Skeletal muscle tissue (tissue), 4 donors: ENCODE data around the gene DUSP11. TPM values are rescaled to one million over a fixed set of nuclear protein-coding genes. Genes with fewer than 3 reads are reported as not detected.

Experiments
- H3K27ac ChIP-seq: one replicate; pipeline ENCODE4 v1.7.0; 2013; ENCODE audit warnings: mild to moderate bottlenecking, low read depth, low read length, inconsistent platforms
- H3K27me3 ChIP-seq, 3 donors: one replicate each; pipeline ENCODE4 v1.7.0; 2013; ENCODE audit warnings: low read length in 3 of 3; ENCODE audit not compliant: control insufficient read depth in 3 of 3, insufficient read depth in 3 of 3
- H3K36me3 ChIP-seq, 3 donors: one replicate each; pipeline ENCODE4 v1.7.0; 2013; ENCODE audit warnings: low read length in 3 of 3; ENCODE audit not compliant: control insufficient read depth in 3 of 3, insufficient read depth in 3 of 3
- H3K4me1 ChIP-seq, 3 donors: one replicate each; pipeline ENCODE4 v1.7.0; 2013; ENCODE audit warnings: low read length in 3 of 3, mild to moderate bottlenecking in 3 of 3; ENCODE audit not compliant: control insufficient read depth in 3 of 3, insufficient read depth in 3 of 3
- H3K4me3 ChIP-seq, 3 donors: one replicate each; pipeline ENCODE4 v1.7.0; 2013; ENCODE audit warnings: low read length in 3 of 3
- H3K9ac ChIP-seq, 3 donors: one replicate each; pipeline ENCODE4 v1.7.0; 2013; ENCODE audit warnings: low read length in 3 of 3, mild to moderate bottlenecking in 3 of 3, moderate library complexity in 2 of 3, low read depth in 1 of 3
- H3K9me3 ChIP-seq, 3 donors: one replicate each; pipeline ENCODE4 v1.7.0; 2013; ENCODE audit warnings: low read length in 3 of 3; ENCODE audit not compliant: control insufficient read depth in 3 of 3
- total RNA-seq: library from RNA; depleted of rRNA; stranded (reverse); fragments of >200 nt; gene quantifications from one replicate; pipeline ENCODE4 v1.2.3, GENCODE V29; 2014
- donor health status: Osteomylitis.

The DUSP11 gene
- total RNA-seq, 1 donor from 2014 or later = 28.2 TPM

GRCh38 chr2:73776869-73777519 is 2.9 kb downstream of the DUSP11 start:
- peaks cover 0 to 2% (median 0%) of the 10 kb centered on the region in 3 donors for H3K27me3 ChIP-seq
- H3K4me3 ChIP-seq = no peak overlapping the region
- no peak overlapping the region for H3K27ac ChIP-seq
- no peak overlapping the region for H3K9ac ChIP-seq
- peaks cover 16 to 40% (median 33%) of the 10 kb centered on the region in 3 donors for H3K36me3 ChIP-seq
- peaks cover 0 to 18% (median 7%) of the 10 kb centered on the region in 3 donors for H3K4me1 ChIP-seq
- no peaks in the 10 kb centered on the region for H3K9me3 ChIP-seq

GRCh38 chr2:73776381-73776780 is 3.5 kb downstream of the DUSP11 start:
- H3K4me1 ChIP-seq = peaks cover 0 to 18% (median 7%) of the 10 kb centered on the region in 3 donors
- no peak overlapping the region for H3K4me3 ChIP-seq
- no peak overlapping the region for H3K27ac ChIP-seq
- peaks cover 0 to 2% (median 0%) of the 10 kb centered on the region in 3 donors for H3K27me3 ChIP-seq
- H3K36me3 ChIP-seq = peaks cover 16 to 41% (median 34%) of the 10 kb centered on the region in 3 donors
- no peaks in the 10 kb centered on the region for H3K9me3 ChIP-seq
- no peak overlapping the region for H3K9ac ChIP-seq

- H3K4me1 ChIP-seq = no peaks in the 10 kb centered on the region
- no peak overlapping the region for H3K9ac ChIP-seq
- no peak overlapping the region for H3K27ac ChIP-seq
- no peaks in the 10 kb centered on the region for H3K9me3 ChIP-seq
- peaks cover 16 to 62% (median 56%) of the 10 kb centered on the region in 3 donors for H3K36me3 ChIP-seq
- no peak overlapping the region for H3K4me3 ChIP-seq
- H3K27me3 ChIP-seq = no peaks in the 10 kb centered on the region
Observed at GRCh38 chr2:73772819-73773218, 7.1 kb downstream of the DUSP11 start.

GRCh38 chr2:73770725-73771124 is 9.2 kb downstream of the DUSP11 start:
- no peak overlapping the region for H3K9ac ChIP-seq
- no peaks in the 10 kb centered on the region for H3K9me3 ChIP-seq
- no peaks in the 10 kb centered on the region for H3K27me3 ChIP-seq
- no peak overlapping the region for H3K27ac ChIP-seq
- no peaks in the 10 kb centered on the region for H3K4me1 ChIP-seq
- H3K4me3 ChIP-seq = no peak overlapping the region
- H3K36me3 ChIP-seq = peaks cover 13 to 59% (median 50%) of the 10 kb centered on the region in 3 donors

- Histone ChIP-seq H3K36me3 (peaks cover 16 to 56% (median 45%) of the 10 kb centered on the region in 3 donors), H3K27ac (no peak overlapping the region), H3K4me3 (no peak overlapping the region), H3K27me3 (no peaks in the 10 kb centered on the region), H3K9ac (no peak overlapping the region), H3K9me3 (no peaks in the 10 kb centered on the region), H3K4me1 (no peaks in the 10 kb centered on the region)
Observed at GRCh38 chr2:73766994-73767393, 12.9 kb downstream of the DUSP11 start.

- no peak overlapping the region for H3K9ac ChIP-seq
- H3K27ac ChIP-seq = no peak overlapping the region
- H3K9me3 ChIP-seq = no peaks in the 10 kb centered on the region
- H3K4me3 ChIP-seq = no peak overlapping the region
- peaks cover 16 to 57% (median 46%) of the 10 kb centered on the region in 3 donors for H3K36me3 ChIP-seq
- H3K27me3 ChIP-seq = no peaks in the 10 kb centered on the region
- no peaks in the 10 kb centered on the region for H3K4me1 ChIP-seq
Observed at GRCh38 chr2:73766349-73766748, 13.6 kb downstream of the DUSP11 start.

- H3K4me1 ChIP-seq = peaks cover 0 to 1% (median under 1%) of the 10 kb centered on the region in 3 donors
- H3K27ac ChIP-seq = no peak overlapping the region
- H3K9me3 ChIP-seq = no peaks in the 10 kb centered on the region
- H3K27me3 ChIP-seq = no peaks in the 10 kb centered on the region
- H3K9ac ChIP-seq = no peak overlapping the region
- H3K36me3 ChIP-seq = peaks cover 22 to 57% (median 51%) of the 10 kb centered on the region in 3 donors
- no peak overlapping the region for H3K4me3 ChIP-seq
Observed at GRCh38 chr2:73764945-73765344, 15.0 kb downstream of the DUSP11 start.

- no peaks in the 10 kb centered on the region for H3K9me3 ChIP-seq
- H3K36me3 ChIP-seq = peaks cover 22 to 42% (median 41%) of the 10 kb centered on the region in 3 donors
- H3K27ac ChIP-seq = no peak overlapping the region
- H3K4me1 ChIP-seq = peaks cover 6 to 12% (median 9%) of the 10 kb centered on the region in 3 donors
- H3K9ac ChIP-seq = no peak overlapping the region
- H3K27me3 ChIP-seq = no peaks in the 10 kb centered on the region
- no peak overlapping the region for H3K4me3 ChIP-seq
Observed at GRCh38 chr2:73762571-73762970, 17.3 kb downstream of the DUSP11 start.

- no peak overlapping the region for H3K4me3 ChIP-seq
- H3K36me3 ChIP-seq = peaks cover 19 to 42% (median 26%) of the 10 kb centered on the region in 3 donors
- H3K9ac ChIP-seq = no peak overlapping the region
- no peaks in the 10 kb centered on the region for H3K9me3 ChIP-seq
- no peak overlapping the region for H3K27ac ChIP-seq
- H3K4me1 ChIP-seq = peaks cover 6 to 12% (median 9%) of the 10 kb centered on the region in 3 donors
- H3K27me3 ChIP-seq = no peaks in the 10 kb centered on the region
Observed at GRCh38 chr2:73759904-73760303, 20.0 kb downstream of the DUSP11 start.

- Histone ChIP-seq H3K27me3 (no peaks in the 10 kb centered on the region), H3K36me3 (peaks cover 17 to 36% (median 20%) of the 10 kb centered on the region in 3 donors), H3K27ac (no peak overlapping the region), H3K9me3 (no peaks in the 10 kb centered on the region), H3K4me3 (no peak overlapping the region), H3K4me1 (peaks cover 6 to 12% (median 9%) of the 10 kb centered on the region in 3 donors), H3K9ac (no peak overlapping the region)
Observed at GRCh38 chr2:73759285-73759764, 20.6 kb downstream of the DUSP11 start.
